Stimulated activated CD4-positive, alpha-beta T cell treated with anti-CD3 and anti-CD28 coated beads, Interleukin-12 subunit alpha, Interleukin-12 subunit beta, amount 100 ng/mL, for 48 hours (primary cell): ENCODE measurements around the gene AGBL3.
"Not testable (repeated sequence)": the region's sequence is repeated elsewhere in the genome, so short reads cannot be mapped to it uniquely, and the experiment has no call there.

Experiments used
- DNase-seq, 3 donors: peaks; one replicate each; pipeline ENCODE4 v3.0.0-alpha.2; 2020; ENCODE audit warnings: low read depth in 2 of 3, low spot score in 1 of 3

AGBL3 gene

DNA sequence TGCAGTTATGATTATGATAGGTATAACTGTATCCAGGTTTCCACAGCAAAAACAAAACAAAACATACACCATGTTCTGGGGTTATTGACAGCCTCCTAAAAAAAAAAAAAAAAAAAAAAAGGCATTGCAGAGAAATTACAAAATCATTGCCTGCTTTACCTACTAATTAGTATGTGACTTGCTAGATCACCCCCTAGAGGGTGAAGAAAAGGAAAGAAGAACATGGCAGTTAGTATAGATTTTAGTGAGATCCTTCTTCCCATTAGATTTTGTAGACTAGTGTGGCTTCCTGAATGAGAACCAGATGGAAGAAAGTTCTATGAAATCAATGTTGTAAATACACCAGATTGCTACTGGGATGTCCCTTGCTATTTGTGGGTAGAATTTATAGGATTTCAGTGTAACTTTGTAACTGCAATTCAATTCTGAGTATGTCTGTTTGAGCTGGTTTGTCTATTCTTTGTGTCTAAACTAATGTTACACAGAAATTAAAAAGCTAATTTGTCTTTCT, 24.0 kb upstream of the AGBL3 start:
- no peak for DNase-seq

DNA sequence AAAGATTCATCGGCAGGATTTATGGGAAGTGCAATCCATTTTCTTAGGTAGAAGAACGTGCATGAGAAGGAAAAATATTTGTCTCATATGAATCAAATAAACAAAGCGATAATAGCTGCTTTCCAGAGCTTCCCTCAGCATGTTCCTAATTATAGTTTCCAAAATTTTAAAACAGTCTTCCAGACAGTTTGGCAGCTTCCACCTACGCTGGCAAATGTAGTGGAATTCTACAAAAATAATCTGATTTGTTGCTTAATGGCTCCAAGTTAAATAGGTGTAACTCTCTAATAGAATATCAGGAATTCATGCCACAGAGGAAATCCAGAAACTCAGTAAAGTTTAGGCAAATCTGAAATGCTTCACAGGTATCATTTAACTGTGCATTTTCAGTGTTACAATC, 23.3 kb upstream of the AGBL3 start:
- DNase-seq = no peak

DNA sequence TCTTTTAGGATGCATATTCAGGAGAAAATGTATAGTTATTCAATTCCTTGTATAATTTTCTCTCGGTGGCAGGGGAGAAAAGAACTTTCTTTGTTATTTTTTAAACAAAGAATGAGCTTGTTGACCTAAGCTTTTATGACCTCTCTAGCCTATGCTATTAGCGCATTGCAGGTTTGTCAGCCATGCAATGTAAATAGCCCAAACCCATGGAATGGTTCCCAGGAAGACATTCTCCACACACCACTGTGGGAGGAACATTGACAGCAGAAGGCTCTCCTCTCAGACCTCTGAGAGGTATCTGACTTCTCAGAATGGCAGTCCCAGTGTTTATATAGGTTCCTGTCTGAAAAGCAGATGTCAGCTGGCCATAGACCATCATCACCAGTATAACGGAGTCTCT, 19.6 kb upstream of the AGBL3 start:
- DNase-seq = no peak

DNA sequence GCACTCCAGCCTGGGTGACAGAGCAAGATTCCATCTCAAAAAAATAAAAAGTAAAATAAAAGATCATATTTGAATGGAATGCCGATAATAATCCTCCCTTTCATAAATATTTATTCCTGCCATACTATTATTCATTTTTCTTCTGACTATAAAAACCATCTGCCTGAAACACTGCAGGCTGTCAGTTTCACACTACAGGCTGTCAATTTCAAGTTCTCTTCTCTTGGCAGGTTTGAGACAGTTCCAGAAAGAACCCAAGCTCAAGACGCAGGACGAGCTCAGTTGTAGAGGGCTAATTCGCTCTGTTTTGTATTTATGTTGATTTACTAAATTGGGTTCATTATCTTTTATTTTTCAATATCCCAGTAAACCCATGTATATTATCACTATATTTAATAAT, 18.2 kb upstream of the AGBL3 start:
- no peak for DNase-seq

DNA sequence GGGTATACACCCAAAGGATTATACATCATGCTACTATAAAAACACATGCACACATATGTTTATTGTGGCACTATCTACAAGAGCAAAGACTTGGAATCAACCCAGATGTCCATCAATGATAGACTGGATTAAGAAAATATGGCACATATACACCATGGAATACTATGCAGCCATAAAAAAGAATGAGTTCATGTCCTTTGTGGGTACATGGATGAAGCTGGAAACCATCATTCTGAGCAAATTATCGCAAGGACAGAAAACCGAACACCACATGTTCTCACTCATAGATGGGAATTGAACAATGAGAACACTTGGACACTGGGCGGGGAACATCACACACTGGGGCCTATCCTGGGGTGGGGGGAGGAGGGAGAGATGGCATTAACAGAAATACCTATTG, 4.7 kb upstream of the AGBL3 start:
- not testable (repeated sequence) for DNase-seq

DNA sequence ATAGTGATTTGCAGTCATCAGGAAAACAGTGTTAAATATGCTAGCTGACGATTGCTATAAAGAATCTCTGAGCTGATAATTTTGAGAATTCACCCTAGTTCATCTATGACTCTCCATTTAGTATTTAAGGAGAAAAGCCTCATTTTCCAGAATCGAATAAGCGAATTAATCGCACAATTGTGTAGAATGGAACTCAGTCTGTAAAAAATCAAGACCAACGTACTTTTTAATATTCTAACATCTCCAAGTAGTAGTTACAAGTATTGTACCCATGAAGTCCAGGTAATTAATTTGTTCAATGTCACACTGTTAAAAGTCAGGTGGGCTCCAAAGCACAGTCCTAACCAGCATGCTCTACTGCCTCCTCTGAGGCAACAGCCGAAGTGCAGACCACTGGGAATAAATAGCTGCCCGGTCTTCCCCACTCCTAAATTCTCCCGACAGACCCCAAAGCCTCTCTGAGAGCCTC, 380 bp upstream of the AGBL3 start:
- DNase-seq = no peak

DNA sequence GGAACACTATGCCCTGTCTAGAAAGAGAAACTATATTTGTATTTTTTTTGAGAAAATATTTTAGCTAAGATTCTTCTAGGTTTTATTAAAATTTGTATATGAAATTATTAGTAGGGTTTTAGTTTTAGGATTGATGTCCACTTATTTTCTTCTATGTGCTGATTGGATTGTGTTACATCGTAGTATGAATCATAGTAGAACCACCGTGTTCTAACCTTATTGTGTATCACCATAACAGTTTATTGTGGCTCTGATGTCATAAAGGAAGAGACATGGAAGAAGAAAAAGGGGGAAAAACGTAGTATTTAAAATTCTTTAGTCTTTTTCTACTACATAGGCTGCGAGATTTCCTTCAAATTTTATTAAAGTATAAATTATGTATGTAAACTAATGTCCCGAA, 1.9 kb downstream of the AGBL3 start:
- DNase-seq = no peak

DNA sequence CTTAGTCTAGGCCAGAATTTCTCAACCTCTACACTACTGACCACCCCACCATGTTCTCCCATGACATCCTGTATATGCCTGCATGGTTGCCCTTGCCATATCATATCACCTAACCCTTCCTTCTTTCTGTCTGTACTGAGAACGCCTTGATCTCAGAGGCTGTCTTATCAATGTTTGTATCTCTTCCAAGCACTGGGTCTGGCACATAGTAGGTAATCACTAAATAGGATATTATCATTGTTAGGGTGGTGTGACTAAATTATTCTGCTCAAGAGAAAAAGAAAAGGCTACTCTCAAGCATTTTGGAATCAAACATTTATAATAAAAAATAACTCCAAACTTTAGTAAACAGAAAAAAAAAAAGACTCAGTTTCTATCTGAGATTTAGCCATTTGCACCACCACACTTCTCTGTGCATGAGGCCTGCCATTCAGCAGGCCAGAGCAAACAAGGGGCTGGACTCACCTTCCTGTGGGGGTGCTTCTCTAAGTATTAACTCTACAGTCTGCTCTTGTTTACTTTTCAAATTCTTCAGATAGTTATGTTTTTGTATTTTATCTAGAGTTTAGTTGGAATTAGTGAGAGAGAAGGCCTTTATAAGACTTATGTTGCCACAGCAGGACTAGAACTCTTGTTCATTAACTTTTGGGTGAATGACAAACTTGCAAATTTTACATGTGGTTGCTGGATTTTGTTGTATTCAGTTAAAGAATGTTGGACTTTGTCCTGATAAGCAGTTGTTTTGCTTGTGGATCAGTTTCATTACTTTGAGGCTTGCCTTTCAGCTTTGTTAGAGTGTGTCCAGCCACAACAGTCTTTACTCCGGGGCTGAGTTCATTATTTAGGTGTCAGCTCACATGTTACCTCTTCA, 5.4 kb downstream of the AGBL3 start:
- DNase-seq = no peak

DNA sequence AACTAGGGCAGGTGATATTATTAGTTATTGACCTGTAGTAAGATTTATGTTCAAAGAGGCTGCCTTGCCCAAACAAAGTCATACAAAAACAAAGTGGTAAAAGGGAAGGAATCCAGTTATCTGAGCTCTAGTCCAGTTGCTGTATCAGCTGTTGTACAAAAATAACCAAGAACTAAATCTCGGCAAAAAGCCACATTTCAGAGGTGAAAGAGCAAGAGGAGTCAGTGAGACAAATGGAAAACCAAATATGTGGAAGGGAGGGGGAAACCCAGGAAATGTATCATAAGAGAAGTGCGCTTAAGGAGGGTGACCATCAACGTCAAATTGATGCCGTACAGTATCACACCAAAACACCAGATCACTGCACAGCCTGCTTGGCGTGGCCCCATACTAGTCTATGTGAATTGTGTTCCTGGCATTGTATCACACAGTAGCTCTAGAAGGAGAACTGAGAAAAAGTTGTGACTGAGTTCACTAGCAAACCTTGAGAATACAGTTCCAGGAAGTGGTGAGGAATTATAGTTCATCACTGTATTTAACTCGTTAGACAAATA, 6.4 kb downstream of the AGBL3 start:
- peak in 1 of 3 donors; percentile 5 for DNase-seq

DNA sequence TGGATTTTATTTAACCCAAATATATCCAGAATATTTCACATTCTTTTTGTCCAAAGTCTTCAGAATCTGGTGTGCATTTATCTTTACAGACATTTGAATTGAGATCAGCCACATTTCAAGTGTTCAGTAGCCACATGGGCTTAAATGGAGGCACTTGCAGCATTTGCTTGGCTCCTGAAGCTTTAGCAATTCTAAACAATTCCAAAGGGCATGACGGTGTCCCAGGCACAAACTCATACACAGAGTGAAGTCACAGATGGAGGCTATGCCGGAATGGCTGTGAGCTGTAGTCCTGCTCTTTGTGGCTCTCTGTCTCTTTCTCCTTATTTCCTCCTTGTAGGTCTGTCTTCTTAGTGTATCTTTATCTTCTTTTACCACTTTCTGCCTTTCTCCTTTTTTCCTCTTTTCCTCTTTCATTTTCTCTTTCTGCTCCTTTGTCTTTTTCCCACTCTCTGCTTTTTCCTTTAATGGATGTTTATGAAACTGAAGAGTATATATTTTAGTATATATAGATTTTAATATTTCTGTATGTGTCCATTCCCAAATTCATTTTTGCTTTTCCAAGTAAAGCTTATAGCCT, 7.7 kb downstream of the AGBL3 start:
- no peak for DNase-seq

DNA sequence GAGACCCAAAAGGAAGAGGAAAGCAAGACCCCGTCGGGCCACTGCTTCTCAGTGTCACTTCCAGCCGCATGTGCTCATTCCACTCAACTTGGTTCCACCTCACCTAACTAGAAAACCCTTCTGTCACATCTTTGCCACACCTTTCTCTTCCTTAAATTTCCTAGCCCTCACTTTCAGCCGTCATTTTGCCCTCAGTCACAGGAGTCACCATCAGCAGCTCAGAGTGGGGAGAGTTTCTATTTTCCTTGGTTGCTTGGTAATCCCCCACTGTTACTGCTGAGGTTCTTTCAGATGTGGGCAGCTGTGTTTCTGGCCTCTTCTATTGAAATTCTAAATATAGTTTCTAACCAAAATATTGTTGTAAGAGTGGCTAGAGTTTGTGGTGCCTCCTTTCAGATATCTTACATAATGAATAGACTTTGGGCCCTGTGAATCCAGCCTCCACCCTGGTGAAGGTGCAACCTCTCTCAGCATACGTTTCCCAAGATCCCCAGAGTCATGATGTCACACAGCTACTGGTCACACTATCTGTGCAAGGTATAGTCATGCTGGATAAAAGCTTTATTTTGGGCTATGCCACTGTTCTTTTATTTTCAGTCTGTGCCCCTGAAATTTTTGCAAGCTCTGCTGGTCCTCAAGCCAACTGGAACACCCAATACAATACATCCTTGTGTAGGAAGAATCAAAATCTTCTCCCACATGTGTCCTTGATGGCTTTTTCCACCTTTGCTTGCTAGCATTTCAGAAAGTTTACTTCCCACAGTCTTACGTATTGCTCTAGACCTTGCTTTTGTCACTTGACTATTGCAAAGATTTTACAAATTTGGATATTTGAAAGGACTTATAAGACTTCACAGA, 9.2 kb downstream of the AGBL3 start:
- no peak for DNase-seq

DNA sequence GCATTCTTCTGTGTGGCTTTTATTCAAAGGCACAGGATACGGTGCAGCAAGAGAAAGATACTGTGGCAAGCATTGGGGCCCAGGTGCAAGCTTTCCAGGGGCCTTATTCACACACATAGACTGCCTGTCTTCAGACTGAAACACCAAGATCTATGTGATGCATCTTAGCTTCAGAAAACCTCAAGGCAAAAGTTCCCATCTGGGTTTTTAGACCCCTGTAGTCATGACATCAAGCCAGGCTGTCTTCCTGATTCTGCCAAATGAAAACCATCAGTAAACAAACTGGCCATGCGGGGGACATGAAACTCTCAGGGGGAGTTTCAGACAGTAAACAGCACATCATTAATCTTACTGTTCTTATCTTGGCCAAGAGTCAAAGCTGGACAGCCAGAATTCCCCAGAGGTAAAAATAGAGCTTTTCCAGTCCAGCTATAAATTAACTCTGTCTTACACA, 9.8 kb downstream of the AGBL3 start:
- no peak for DNase-seq

DNA sequence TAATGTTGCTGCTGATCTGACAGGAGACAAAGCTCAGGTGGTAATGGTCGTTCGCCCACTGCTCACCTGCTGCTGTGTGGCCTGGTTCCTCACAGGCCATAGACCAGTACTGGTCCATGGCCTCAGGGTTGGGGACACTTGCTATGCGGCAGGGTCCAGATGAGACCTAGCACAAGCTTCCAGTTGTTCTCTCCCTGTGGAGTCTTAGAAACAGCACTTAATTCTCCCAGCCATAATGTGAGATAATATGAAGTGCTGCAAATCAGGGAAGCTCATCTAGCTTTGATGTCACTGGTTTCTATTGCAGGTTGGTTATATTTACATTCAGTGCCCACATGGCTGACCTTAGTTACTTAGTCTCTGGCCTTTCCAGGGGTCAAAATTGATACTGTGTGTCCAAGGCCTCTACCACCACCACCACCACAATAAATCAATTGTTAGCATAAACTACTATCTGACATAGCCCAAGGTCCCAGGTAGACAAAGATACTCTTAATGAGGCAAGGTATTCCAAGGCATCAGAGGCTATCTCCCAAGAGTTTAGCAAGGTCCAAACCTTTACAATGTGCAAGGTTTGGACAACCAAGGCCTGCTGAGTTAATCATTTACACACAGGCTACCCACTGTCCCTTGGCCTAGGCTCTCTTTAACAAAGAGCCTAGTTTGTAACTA, 11.0 kb downstream of the AGBL3 start:
- DNase-seq = no peak

DNA sequence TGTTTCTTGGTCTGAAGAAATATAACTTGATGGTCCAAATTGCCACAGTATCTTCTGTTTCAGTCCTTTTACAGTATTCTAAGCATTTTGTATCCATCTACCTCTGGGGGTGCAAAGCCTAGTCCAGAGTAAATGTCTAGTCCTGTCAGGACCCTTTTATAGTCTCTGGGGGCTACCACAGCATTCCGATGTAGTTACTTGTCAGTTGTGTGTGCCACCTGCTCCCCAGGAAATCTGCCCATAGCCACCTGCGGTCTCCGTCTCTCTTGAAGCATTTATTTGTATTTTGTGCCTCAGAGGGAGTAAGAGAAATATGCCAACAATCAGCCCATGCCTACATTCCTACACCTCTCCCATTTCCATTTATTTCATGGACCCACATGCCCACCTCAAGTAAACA, 12.8 kb downstream of the AGBL3 start:
- no peak for DNase-seq

DNA sequence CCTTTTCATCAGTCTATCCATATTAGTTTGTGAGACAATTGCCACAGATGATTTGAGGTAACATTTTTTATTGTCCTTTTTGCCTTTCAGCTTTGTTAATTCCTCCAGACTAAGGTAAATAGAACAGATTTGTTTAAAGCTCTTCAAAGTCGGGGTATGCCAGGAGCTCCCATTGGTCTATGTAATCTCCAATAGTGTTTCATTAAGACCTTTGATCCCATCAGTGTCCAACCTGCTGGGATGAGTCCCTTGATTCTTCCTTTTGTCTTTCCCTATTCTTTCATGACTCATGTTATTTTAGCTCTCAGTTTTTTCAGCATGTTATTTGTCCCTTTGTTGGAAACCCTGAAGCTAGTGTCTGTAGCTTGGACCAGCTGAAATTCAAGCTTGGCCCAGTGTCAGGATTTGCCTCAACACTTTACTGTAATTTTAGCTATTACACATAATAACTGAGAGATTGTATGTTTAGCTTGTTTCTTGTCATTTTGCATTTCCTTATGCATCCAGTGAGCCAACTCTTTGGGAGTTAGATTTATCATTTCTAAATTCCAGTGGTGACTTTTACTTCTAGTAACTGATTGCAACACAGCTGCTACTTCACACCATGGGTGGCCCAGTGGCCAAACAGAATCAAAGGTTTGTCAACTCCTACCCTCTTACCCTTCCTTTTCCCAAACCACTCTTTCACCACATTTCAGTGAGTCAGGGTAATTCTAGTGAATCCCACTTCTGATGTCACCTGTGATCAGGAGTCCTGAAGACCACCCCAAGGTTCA, 15.3 kb downstream of the AGBL3 start:
- DNase-seq = no peak

DNA sequence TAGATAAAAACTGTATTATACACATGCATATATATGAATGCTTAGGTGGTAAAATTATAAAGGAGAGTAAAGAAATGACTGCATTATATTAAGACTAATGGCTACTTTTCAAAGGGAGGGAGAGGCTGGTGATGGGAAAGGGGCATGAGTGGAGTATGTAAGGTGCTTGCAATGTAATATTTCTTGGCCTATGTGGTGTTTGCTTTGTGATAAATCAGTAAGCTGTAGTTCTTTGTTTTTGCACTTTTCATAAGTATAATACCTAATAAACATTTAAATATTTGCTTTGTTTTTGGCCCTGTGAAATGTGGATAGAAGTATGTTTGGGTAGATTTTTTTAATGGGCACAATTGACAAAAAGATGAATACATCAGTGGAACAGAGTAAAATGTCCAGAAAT, 25.9 kb downstream of the AGBL3 start:
- no peak for DNase-seq

DNA sequence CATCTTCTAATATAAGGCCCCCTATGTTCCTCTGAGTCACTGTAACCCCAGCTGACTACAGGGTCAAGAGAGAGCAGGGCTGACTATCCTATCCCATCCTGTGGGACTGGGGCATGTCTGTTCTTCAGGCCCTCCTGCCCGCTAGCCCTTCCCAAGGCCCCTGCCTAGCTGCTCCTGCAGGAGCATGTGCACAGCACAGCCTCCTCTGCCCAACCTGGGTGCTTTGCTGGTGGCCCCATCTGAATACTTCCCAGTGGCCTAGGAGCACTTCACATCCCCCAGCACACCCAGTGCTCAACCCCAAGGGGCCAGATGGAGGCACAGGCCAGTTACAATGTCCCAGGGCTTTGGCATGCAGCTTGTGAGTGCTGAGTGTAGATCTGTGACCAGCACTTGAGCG, 37.3 kb downstream of the AGBL3 start:
- DNase-seq = no peak

DNA sequence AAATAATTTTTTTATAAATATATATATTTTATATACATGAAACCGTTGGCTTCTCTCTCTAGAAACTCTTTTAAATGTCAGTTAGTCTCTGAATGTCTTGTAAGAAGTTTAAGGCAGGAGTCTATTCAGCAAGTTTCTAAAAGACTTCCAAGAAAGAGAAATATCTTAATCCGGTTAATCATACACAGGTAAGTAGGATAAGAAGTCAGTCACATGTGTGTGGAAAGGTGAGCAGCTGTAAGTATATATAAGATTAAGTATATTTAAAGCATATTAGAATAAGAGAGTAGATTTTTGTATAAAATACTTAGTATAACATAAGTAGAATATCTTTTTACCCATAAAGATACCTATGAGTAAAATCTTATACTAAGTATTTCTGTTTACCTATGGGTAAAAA, 48.9 kb downstream of the AGBL3 start:
- DNase-seq = no peak

DNA sequence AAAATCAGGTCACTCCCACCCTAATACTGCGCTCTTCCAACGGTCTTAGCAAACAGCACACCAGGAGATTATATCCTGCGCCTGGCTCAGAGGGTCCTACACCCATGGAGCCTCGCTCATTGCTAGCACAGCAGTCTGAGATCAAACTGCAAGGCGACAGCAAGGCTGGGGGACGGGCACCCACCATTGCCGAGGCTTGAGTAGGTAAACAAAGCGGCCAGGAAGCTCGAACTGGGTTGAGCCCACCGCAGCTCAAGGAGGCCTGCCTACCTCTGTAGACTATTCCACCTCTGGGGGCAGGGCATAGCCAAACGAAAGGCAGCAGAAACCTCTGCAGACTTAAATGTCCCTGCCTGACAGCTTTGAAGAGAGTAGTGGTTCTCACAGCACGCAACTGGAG, 80.7 kb downstream of the AGBL3 start:
- not testable (repeated sequence) for DNase-seq

DNA sequence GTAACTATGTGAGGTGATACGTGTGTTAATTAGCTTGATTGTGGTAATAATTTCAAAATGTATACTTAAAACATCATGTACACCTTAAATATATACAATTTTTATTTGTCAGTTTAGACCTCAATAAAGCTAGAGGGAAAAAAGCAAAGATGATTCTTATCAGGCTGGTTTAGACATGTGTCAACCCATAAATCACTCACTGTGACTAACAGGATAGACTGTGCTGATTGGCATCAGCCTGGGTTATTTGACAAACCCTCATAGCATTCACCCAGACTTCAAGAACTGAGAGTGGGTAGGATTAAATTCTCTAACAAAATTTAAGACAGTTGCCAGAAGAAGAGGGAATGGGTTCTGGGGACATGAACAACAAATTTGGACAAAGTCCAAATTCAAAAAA, 87.8 kb downstream of the AGBL3 start:
- DNase-seq = no peak
